GM18526 (cell line): Measurements from ENCODE around the gene LY9.

Experiments
- POLR2A ChIP-seq: IDR thresholded peaks from 3 replicates; pipeline ENCODE4 v1.6.1; 2011; ENCODE audit not compliant: insufficient read length; ENCODE audit errors: extremely low read depth

Gene LY9

DNA sequence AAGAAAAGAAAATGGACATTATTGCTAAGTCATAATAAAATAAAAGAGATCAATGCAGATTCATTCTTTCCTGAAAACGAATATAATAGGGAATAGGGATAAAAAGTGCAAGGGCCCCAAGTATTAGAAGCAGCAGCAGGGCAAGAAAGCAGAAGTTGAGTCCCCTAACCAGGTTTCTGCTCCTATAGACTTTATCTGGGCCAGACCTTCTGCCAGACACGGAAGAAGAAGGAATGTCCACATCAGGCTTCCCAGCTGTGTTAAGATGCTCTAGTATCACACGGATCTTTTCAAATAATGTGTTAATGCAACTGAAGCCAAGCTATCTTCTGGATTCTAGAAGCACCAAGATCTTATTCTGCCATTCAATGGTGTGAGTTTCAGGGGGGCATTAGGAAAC lies 39.8 kb downstream of the LY9 start:
- no peak for TF ChIP-seq POLR2A

DNA sequence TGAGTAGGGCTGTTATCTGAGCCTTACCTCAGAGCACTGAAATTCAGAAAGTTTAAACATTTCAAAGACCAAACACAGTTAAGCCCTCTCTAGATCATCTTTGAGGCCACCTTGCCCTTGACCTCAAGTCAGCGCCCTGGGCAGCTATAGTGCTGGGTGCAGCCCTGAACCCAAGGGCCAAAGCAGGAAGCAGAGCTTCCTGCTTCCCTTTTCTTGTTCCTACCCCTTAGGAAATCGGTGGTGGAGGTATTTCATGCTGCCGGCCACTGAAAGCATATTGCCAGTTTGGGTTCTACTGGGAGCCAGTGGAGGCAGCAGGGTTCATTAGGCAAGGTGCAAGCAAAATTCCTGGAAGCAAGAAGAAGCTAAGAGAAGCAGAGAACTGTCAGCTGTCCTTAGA lies 40.6 kb downstream of the LY9 start:
- no peak for TF ChIP-seq POLR2A

DNA sequence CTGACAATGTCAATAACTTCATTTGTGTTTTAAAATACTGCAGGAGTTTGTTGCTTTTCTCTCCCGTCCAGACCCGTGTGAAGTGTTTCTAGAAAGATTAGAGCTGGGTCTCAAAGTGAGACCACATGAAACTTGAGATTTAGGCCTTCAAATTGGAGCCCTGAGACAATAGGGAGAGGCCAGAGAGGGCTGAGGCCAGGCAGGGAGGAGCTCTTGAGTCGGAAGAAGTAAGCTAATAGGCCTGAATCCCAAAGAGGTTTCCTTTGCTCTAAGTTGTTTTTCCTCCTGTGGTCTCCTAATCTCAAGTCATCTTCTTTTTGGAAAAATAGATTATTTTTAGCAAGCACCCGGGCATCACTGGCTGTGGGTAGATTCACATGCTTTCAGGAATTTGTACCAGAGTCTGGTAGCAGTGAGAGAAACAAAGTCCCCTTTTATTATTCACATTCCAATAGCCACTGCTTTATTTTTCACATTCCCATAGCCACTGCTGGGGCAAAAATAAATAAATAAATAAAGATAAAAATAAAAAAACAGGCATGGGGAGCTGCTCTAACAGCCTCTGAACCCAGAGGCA lies 41.1 kb downstream of the LY9 start:
- TF ChIP-seq POLR2A: no peak

DNA sequence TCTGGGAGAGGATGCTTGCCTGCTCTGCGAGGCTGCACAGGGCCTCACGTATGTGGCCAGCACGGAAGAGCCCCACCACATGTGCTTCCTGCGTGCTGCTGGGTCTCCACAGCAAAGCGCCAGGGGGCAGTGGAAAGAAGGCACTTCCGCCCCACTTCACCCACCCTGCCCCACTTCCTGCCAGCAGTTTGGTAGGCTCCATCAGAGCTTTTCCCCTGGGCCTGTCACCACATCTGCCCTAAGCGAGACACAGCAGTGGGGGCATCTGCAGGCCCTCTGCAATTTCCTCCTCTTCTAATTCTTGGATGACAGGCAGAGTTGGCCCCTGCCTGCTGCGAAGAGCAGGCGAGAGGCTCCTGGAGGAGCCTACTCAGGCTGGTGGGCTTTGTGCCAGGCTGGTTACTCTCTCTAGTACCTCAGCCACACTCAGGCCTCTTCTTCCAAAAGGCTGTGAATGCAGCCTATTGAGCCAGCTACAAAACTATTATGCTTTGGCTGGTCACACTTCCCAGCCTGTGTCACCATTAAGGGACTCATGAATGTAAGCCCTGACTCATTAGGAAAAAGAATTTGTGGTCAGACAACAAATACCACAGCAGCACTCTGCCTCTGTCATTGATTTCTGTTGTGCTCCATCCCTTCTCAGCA lies 41.7 kb downstream of the LY9 start:
- TF ChIP-seq POLR2A: peak; percentile 46

DNA sequence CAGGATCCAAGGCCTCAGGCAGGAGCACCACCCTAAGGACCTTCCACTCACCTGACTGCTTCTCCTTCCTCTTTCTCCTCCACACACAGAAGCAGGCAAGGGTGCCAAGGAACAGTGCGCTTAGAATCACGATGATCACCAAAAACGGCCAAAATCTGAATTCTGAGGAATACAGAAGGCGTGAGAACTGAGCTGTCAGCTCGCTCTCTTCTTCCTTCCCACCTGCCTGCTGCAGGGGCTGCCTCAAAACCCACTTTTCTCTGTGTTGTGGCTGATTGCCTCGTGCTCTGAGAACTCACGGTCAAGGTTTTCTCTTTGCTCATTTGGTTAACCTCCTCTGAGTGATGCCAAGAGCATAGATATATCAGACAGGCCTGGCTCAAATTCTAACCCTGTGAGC lies 42.9 kb downstream of the LY9 start:
- TF ChIP-seq POLR2A: no peak

DNA sequence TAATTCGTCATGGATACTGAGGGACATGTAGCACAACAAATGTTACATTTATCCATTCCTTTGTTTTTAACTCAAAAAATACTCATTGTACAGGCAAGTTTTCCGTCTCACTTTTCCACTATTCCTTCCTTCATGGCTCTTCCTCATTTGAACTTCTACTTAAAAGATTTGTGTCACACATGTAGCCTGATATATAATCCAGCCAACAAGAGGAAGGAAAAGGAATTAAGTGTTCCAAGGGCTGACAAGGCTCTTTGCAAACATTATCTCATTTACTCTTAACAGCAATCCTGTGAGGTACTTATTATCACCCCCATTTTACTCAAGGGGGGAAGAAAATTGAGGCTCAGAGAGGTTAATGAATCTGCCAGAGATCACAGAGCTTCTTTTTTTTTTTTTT lies 43.8 kb downstream of the LY9 start:
- TF ChIP-seq POLR2A: no peak

DNA sequence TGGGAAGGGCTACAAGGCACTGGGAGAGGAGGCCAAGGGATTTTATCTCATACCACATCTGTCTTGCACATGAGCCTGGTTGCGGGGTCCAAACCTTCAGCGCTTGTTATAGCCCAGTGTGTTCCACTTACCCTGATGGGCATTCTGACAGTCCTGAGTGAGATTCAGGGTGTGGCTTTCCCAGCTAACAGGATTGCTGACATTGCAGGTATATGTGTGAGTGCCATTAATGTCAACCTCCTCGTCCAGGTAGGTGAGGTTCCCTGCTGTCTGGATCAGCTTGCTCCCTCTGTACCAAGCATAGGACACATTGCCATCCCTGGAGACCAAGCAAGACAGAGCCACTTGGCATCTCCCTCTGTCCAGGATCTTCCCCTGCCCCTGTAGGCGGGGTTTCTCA lies 45.1 kb downstream of the LY9 start:
- no peak for TF ChIP-seq POLR2A

- TF ChIP-seq POLR2A: no peak
Measured at GRCh38 chr1:160844447-160845232, 48.7 kb downstream of the LY9 start.

DNA sequence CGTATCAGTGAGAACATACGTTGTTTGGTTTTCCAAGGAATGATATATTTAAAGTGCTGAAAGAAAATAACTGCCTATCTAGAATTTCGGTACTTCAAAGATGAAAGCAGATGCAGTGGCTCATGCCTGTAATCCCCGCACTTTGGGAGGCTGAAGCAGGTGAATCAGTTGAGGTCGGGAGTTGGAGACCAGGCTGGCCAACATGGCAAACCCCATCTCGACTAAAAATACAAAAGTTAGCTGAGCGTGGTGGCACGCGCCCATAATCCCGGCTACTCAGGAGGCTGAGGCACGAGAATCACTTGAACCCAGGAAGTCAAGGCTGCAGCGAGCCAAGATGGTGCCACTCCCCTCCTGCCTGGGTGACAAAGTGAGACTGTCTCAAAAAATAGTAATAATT lies 50.3 kb downstream of the LY9 start:
- no peak for TF ChIP-seq POLR2A

DNA sequence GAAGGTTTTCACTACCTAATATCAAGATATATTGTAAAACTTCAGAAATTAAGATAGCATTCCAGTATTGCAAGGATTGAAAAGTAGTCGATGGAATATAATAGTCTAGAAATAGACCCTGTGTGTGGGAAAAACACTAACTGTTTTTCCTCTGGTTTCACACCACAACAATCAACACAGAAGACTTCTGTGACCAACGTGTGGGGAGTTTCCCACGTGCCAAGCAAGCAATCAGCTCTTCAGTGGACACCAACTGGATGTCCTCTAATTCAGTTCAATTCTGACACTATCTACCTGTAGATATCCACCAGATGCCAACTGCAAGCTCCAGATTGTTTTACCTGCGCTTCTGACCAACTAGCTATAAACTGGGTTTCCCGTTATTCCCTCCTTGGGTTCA lies 54.6 kb downstream of the LY9 start:
- no peak for TF ChIP-seq POLR2A

- no peak for TF ChIP-seq POLR2A
Measured at GRCh38 chr1:160850993-160851392, 55.0 kb downstream of the LY9 start.

- no peak for TF ChIP-seq POLR2A
Measured at GRCh38 chr1:160853014-160853413, 57.0 kb downstream of the LY9 start.

GRCh38 chr1:160853754-160854153 lies 57.8 kb downstream of the LY9 start:
- TF ChIP-seq POLR2A: no peak

- no peak for TF ChIP-seq POLR2A
Measured at GRCh38 chr1:160855181-160855981, 59.4 kb downstream of the LY9 start.

GRCh38 chr1:160858097-160858496 lies 62.1 kb downstream of the LY9 start:
- no peak for TF ChIP-seq POLR2A

DNA sequence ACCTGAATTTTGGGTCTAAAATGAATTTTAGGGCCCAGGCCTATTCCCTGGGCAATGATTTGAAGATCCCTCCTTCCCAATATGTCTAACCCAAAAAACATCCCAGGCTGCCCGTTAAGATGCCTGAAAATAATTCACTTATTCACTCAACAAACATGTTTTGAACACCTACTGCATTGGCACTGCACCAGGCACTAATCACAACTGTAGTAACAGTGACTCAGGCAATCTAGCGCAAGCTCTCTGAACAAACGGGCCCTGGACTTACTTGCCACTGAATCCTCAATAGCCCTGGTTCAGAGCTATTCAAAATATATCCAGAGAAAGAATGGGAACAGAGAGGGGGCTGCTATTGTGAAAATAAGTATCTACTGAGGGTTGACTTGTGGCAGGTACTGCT lies 62.5 kb downstream of the LY9 start:
- TF ChIP-seq POLR2A: no peak
